D721Med (cell line): ENCODE results near the gene FOXB2.

Experiments
- DNase-seq: peaks from one replicate; pipeline ENCODE4 v3.0.0; 2011; ENCODE audit warnings: low spot score; ENCODE audit not compliant: insufficient read length
- FAIRE-seq: peaks from 2 replicates; lab custom pipeline; 2011; peaks lifted over from hg19 to GRCh38; lab: Jason Lieb, UNC
- CTCF ChIP-seq: IDR thresholded peaks from 2 replicates; pipeline ENCODE4 v1.5.1; 2012; ENCODE audit warnings: mild to moderate bottlenecking, control low read depth; ENCODE audit not compliant: insufficient read depth; ENCODE audit errors: missing control alignments

FOXB2 gene

DNA sequence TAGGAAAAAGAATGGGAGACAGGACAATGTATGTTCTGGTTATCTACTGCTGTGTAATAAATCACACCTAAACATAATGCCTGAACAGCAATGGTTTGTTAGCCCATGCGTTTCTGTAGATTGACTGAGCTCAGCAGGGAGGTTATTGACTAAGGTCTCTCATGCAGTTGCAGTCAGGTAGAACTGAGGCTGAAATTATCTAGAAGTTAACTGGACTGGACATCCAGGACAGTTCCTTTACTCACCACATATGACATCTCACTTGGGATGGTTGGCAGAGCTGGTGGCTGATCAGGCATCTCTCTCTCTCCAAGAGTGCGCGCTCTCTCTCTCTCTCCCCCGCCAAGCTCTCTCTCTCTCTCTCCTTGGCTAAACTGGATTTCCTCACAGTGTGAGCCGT is 8.9 kb upstream of the FOXB2 start:
- FAIRE-seq (no peak), DNase-seq (no peak)
- no peak for TF ChIP-seq CTCF

DNA sequence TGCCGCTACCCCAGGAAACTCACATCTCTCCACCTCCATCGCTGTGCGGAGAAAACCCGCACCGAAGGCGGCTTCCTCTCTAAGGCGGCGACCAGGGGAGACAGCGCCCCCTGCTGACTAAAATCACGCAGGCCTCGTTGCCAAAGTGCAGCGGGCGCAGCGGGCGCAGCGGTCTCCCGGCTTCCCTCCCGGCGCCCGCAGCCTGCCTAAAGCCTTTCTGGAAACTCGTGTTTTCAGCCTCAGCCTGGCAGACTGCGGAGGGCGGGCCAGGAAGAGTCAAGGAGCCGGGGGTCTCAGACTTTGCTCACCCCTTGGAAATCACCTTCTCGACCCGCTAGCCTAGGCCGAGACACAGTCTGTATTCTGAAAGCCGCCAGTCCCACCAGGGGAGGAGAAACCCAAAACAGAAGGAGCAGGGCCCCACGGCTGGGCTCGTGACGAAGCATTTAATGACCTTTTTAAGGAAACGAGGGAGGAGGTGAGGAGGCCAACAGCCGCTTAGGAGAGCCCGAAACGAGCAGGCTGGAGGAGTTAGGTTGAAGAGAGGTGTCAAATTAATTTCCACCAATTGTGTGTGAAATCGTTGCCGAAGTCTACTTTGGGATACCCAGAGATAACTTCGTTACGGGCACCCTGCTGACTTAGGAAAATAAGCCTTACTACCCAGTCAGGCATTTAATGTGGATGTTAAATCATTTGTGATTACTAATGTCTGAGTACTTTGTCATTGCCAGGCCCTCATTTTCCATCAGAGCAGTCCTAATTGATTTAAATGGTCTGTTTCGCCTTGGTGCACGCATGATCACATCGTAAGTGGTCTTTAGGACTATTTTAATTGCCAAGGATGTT is 7.3 kb upstream of the FOXB2 start:
- peak; percentile 70 for TF ChIP-seq CTCF
- DNase-seq (no peak), FAIRE-seq (no peak)

- FAIRE-seq (no peak), DNase-seq (no peak)
- no peak for TF ChIP-seq CTCF
Observed at GRCh38 chr9:77013206-77013931, 6.1 kb upstream of the FOXB2 start.

- no peak for FAIRE-seq
- no peak for TF ChIP-seq CTCF
- DNase-seq, result no peak
Observed at GRCh38 chr9:77013932-77014596, 5.4 kb upstream of the FOXB2 start.

DNA sequence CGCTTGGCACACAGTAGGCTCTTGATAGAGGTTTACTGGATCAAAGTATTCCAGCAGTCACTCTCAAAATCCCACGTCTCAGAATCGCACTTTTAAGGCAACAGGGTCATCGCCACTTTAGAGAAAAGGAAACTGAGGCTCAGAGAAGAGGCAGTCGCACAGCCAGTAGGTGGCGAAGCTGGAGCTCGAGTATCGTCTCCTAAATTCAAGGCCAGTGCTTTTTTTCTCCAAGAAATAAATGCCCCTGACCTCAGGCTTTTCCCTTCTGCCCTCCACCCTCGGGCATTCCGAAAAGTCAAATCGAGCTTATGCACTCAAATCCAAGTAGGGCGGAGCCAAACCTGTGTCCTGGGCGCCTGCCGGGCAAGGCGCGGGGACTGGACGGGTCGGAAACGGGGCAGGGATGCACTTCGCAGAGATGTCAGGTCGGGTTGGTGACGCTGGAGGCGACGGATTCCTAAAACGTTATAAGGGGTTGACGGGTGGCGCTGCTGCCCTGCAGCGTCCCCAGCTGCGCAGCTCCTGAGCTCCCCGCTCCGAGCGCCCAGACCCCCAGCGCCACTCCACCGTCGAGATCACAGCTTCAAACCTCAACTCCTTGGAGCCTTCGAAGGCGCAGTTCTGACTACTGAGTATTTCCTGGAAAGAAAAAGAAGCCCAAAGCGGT is 4.7 kb upstream of the FOXB2 start:
- peak; percentile 23 for TF ChIP-seq CTCF
- no peak for DNase-seq
- FAIRE-seq, result no peak

GRCh38 chr9:77015327-77016048 is 4.0 kb upstream of the FOXB2 start:
- no peak for TF ChIP-seq CTCF
- FAIRE-seq (no peak), DNase-seq (no peak)
